GM18498 (cell line): ENCODE measurements around the gene ITGA2B.

Experiments
- ATAC-seq: cut with Tn5 transposase; IDR thresholded peaks from one replicate; pipeline ENCODE4 v1.9.1; 2021; ENCODE audit warnings: mild to moderate bottlenecking, moderate library complexity; ENCODE audit not compliant: unreplicated experiment

The ITGA2B gene

DNA sequence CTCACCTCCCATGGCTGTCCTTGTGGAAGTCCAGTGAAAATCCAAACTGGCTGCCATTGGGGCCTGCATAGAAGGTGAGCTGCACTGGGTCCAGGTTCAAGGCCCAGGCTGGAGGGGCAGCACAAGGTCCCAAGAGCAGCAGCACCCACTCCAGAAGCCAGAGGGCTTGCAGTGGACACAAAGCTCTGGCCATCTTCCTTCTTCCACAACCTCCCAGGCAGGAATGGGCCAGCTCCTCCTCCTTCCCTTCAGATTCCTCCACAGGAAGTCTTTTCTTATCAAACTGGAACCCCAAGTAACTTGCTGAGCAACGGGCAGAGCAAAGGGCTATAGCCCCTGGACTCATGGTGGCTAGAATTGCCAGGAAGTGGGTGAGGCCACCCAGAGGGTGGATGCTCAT, at the start of gene ITGA2B:
Gene ITGA2B, minus strand, starts transcription at position 369 of the 400 bp plus-strand sequence. Its CDS starts 176 bp downstream, at position 193.
- no peak for ATAC-seq

DNA sequence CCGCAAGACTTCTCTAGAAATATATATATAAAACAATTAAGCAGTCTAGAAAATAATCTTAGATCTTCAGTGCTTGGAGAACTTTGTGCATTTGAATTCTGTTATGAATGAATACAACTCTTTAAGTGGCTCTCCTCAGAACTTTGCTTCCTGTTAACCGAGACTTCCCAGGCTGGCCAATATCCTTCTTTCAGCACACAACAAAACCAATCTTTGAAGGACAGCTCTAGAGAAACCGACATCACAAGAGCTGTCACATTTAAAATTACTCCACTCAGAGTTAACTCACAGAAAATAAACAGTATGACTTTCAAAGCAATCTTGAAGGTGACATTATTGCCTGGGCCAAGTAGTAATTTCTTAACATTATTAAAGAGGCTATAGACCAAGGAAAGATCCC, 49.7 kb upstream of the ITGA2B start:
- ATAC-seq: no peak

DNA sequence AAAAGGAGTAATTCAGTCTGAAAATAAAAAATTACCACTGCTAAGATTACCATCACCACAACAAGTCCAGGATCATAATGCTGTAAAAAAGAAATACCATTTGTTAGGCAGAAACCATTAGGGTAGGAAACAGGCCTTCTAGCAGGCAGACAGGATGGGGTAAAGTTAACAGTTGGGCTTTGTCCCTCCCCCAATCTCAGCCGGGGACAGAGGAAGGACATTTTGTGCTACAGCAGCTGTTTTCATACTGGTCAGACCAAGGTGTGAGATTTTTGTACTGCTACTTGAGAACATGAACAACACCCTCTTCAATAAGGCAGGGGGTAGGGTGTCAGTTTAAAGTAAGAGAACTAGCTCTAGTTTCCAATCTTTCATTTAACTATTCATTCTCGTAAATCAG, 49.2 kb upstream of the ITGA2B start:
- peak; percentile 65 for ATAC-seq

GRCh38 chr17:44436336-44436735, 46.9 kb upstream of the ITGA2B start:
- ATAC-seq: no peak

DNA sequence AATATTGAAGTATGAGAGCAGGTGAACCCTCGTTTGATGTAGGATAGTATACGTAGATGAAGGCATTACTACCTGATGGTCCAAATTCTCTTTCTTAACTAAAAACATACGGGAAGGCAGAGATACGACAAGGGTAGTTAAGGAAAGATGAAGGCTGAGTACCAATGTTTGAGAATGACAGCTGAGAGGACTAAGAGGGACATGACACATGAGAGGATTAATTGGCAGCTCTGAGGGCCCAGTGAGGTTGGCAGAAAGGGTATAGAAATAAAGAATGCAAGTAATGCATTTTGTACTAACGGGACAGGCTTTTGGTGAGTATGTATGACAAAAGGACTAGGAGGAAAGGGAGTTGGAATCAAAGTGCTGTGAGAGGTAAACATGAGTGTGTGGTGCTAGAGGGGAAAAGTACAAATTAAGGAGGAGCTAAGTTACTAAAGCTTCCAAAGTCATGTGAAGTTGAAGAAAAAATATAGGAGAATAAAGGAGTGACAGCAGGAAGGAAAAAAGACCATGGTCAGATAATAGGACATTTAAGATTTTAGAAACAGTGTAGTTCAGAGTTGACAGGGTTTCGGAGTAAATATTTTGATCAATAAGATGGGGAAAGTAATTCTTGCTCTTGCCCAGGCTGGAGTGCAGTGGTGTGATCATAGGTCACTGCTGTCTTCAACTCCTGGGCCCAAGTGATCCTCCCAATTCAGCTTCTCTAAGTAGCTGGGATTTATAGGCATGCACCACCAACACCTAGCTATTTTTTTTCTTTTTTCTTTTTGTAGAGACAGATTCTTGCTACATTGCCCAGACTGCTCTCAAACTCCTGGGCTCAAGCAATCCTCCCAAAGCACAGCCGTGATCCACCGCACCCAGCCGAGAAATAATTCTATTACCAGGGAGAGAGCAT, 43.1 kb upstream of the ITGA2B start:
- ATAC-seq: no peak

GRCh38 chr17:44424828-44425461, 35.5 kb upstream of the ITGA2B start:
- no peak for ATAC-seq

DNA sequence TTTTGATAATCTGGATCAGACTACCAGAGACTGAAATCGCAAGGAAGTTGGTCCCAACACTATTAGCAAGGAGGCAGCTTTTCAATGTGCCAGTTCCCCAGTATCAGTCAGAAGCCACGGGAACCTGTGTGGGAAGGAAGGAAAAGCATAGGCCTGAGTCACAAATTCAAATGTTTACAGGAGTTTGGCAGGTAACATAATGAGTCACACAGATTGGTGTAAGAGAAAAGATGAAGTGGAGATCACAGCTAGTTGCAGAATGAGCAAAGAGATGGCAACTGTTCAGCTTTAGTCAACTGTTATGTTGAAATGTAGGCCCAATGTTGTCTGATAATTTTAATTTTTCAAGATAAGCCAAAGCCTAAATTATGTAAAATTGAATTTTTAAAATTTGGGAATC, 28.1 kb upstream of the ITGA2B start:
- ATAC-seq: no peak

GRCh38 chr17:44416558-44417289, 27.3 kb upstream of the ITGA2B start:
- no peak for ATAC-seq

DNA sequence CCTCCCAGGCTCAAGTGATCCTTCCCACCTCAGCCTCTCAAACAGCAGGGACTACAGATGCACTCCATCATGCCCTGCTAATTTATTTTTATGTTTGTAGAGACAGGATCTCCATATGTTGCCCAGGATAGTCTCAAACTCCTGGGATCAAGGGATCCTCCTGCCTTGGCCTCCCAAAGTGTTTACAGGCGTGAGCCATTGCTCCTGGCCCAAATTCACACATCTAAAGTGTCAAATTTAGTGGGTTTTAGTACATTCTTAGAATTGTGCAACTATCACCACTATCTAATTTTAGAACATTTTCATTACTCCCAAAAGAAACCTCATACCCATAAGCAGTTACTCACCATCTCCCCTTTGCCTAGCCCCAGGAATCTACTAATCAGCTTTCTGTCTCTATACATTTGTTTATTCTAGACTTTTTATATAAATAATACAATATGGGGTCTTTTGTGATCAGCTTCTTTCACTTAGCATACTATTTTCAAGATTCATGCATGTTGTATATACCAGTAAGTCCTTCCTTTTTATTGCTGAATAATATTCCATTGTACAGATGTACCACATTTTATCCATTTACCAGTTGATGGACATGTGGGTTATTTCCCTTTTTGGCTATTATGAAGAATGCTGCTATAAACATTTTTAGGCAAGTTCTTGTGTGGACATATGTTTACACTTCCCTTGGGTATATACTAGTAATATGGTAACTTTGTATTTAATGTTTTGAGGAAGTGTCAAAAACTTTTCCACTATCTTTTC, 25.1 kb upstream of the ITGA2B start:
- ATAC-seq: no peak

DNA sequence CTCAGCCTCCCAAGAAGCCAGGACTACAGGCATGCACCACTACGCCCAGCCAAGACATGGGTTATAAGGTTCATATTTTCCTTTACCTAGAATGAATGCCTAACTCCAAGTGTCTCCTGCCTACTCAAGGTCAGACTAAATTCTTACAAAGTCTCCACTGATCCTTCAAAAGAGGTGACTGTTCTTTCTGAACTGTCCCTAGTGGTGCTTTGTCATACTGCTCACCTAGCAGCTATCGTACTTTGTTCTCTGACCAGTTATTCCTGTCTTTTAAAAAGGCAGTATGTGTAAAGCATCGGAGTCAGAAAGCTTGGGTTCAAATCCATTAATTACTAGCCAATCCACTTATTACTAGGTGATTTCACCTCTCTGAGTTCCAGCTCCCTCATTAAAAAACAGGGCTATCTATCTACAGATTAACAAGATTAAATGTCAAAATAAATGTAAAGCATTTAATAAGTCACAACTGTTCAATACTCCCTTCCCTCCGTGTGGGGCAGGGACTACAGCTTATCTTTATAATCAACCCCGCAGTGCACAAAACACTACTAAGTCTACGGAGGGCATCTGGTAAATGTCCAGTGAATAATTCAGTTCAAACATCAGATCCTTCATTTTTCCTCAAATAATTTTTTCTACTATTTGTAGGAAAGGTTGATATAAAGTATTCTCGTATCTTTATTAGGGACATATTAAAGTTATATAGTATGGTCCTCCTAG, 20.0 kb upstream of the ITGA2B start:
- no peak for ATAC-seq

GRCh38 chr17:44408786-44409185, 19.3 kb upstream of the ITGA2B start:
- no peak for ATAC-seq

GRCh38 chr17:44402564-44403172, 13.2 kb upstream of the ITGA2B start:
- ATAC-seq: peak; percentile 81

- ATAC-seq: no peak
Measured at GRCh38 chr17:44400226-44400847, 10.9 kb upstream of the ITGA2B start.

- ATAC-seq: no peak
Measured at GRCh38 chr17:44398692-44399691, 9.5 kb upstream of the ITGA2B start.

DNA sequence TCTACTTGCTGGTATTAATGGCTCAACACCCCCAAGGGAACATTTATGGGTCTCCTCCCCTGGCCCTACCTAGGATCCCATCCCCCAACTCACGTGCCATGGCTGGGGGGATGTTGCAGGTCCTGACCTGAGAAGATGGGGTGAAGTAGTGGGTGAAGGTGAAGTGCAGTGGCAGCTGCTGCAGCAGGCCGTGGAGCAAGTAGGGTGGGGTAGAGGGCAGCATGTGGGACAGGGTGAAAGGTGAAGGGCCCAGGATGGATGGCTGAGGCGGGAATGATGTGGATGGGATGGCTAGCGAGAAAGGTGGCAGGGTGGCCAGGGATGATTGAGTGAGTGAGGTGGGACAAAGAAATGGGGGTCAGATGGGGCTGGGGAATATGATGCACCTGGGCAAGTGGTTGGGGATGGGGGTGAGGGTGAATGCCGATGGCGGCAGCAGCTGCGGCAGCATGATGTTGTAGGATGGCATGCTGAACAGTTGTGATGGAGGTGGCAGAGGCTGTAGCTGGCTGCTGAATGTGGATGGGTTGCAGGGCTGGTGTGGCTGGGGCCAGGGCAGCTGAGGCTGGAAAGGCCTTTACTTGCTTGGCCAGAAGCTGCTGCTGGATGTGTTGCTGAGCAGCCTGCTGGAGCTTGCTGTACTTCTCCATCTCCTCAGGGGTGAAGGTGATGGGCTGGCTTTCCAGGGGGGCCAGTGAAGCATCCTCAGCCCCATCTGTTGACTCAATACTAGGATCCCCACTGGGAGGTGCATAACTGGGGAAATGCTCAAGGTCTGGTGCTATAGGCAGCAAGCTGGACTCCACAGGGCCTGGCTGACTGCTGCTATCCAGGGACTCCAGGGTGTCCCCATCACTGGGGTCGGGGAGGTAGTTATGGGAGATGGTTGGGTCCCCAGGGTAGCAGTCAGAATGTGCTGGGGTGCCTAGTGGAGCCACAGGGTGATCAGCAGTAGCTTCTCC, 8.3 kb upstream of the ITGA2B start:
- ATAC-seq: no peak

- no peak for ATAC-seq
Measured at GRCh38 chr17:44396946-44397345, 7.5 kb upstream of the ITGA2B start.

GRCh38 chr17:44394833-44395232, 5.4 kb upstream of the ITGA2B start:
- ATAC-seq: no peak
